LNCAP (cell line): Measurements from ENCODE around the gene PLIN3.

ENCODE experiments used
- CTCF ChIP-seq: fragments of 450-650 bp; IDR thresholded peaks from 2 replicates; pipeline ENCODE4 v1.5.1; 2017; ENCODE audit warnings: mild to moderate bottlenecking

The PLIN3 gene

GRCh38 chr19:4795400-4795799 is 72.1 kb downstream of the PLIN3 start:
- TF ChIP-seq CTCF = no peak

GRCh38 chr19:4794971-4795370 is 72.5 kb downstream of the PLIN3 start:
- no peak for TF ChIP-seq CTCF

GRCh38 chr19:4791183-4792018 is 76.1 kb downstream of the PLIN3 start, which contains the start of gene FEM1A:
TSS of gene FEM1A (plus strand) at chr19:4791734. CDS start at chr19:4791855, 121 bp downstream.
- TF ChIP-seq CTCF = peak; percentile 99
